Measurements from ENCODE around the gene MYBPC1. TPM values are rescaled to one million over a fixed set of nuclear protein-coding genes. Genes with fewer than 3 reads are reported as not detected.
A peak's percentile ranks its signal among the peaks of the same experiment; 100 is the strongest.

Gene MYBPC1
- total and polyA plus RNA-seq, 2 of the 13 experiments (the other 11 are each of a cell fraction or from before 2014, with no cell fraction given) = 0.31 to 0.53 TPM

DNA sequence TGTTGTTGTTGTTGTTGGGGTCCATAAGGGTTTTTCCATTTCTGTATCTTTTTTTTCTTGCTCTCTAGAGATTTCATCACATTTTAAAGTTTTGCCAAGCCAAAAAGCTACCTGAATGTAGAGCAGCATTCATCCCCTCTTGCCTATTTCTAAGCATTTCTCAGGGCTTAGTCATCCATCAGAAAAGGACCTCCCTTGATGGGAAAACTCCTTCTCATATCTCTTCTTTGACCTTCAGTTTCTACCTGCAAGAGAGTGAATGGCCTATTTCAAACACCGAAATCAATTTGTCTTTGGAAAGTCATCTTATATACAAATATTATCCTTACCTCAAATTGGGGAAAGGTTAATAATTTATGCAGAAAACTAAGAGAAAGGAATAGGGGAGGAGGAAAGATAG, 4.5 kb downstream of the MYBPC1 start (continued):
- no peak for TF ChIP-seq ZNF850 (CRISPR knock-in tag; conservative IDR thresholded peaks at IDR 0.05)
- no peak for TF ChIP-seq YEATS2 (CRISPR knock-in tag; IDR thresholded peaks at IDR 0.05; ENCODE audit: borderline replicate concordance)
- TF ChIP-seq RFX3 (CRISPR knock-in tag; IDR thresholded peaks at IDR 0.05) = no peak
- no peak for TF ChIP-seq ATF7 (IDR thresholded peaks at IDR 0.05)
- no peak for TF ChIP-seq ATF7 (CRISPR knock-in tag; IDR thresholded peaks at IDR 0.05)
- TF ChIP-seq, protein P1, sequence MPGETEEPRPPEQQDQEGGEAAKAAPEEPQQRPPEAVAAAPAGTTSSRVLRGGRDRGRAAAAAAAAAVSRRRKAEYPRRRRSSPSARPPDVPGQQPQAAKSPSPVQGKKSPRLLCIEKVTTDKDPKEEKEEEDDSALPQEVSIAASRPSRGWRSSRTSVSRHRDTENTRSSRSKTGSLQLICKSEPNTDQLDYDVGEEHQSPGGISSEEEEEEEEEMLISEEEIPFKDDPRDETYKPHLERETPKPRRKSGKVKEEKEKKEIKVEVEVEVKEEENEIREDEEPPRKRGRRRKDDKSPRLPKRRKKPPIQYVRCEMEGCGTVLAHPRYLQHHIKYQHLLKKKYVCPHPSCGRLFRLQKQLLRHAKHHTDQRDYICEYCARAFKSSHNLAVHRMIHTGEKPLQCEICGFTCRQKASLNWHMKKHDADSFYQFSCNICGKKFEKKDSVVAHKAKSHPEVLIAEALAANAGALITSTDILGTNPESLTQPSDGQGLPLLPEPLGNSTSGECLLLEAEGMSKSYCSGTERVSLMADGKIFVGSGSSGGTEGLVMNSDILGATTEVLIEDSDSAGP (CRISPR knock-in tag; IDR thresholded peaks at IDR 0.05; ENCODE audit: borderline replicate concordance) = no peak
- no peak for TF ChIP-seq RARG (CRISPR knock-in tag; IDR thresholded peaks at IDR 0.05; ENCODE audit: low read depth)
- TF ChIP-seq CREM (IDR thresholded peaks at IDR 0.05) = peak; percentile 81; the same call in 1 of the 2 replicates
- TF ChIP-seq CREM (CRISPR knock-in tag; IDR thresholded peaks at IDR 0.05) = no peak
- TF ChIP-seq, protein P2, sequence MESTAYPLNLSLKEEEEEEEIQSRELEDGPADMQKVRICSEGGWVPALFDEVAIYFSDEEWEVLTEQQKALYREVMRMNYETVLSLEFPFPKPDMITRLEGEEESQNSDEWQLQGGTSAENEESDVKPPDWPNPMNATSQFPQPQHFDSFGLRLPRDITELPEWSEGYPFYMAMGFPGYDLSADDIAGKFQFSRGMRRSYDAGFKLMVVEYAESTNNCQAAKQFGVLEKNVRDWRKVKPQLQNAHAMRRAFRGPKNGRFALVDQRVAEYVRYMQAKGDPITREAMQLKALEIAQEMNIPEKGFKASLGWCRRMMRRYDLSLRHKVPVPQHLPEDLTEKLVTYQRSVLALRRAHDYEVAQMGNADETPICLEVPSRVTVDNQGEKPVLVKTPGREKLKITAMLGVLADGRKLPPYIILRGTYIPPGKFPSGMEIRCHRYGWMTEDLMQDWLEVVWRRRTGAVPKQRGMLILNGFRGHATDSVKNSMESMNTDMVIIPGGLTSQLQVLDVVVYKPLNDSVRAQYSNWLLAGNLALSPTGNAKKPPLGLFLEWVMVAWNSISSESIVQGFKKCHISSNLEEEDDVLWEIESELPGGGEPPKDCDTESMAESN (CRISPR knock-in tag; conservative IDR thresholded peaks at IDR 0.05) = no peak
- no peak for TF ChIP-seq TFAP4 (IDR thresholded peaks at IDR 0.05; ENCODE audit: borderline replicate concordance, low read depth)
- TF ChIP-seq, protein P3, sequence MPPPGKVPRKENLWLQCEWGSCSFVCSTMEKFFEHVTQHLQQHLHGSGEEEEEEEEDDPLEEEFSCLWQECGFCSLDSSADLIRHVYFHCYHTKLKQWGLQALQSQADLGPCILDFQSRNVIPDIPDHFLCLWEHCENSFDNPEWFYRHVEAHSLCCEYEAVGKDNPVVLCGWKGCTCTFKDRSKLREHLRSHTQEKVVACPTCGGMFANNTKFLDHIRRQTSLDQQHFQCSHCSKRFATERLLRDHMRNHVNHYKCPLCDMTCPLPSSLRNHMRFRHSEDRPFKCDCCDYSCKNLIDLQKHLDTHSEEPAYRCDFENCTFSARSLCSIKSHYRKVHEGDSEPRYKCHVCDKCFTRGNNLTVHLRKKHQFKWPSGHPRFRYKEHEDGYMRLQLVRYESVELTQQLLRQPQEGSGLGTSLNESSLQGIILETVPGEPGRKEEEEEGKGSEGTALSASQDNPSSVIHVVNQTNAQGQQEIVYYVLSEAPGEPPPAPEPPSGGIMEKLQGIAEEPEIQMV (CRISPR knock-in tag; IDR thresholded peaks at IDR 0.05; ENCODE audit: low read depth) = no peak
- no peak for TF ChIP-seq ZNF34 (CRISPR knock-in tag; IDR thresholded peaks at IDR 0.05; ENCODE audit: borderline replicate concordance)
- TF ChIP-seq TBL1XR1 (IDR thresholded peaks at IDR 0.05; ENCODE audit: borderline replicate concordance, low read length, partially characterized antibody) = no peak
- no peak for TF ChIP-seq SP1 (IDR thresholded peaks at IDR 0.05)
- TF ChIP-seq SP1 (CRISPR knock-in tag; IDR thresholded peaks at IDR 0.05) = no peak
- no peak for TF ChIP-seq POLR2AphosphoS5 (IDR thresholded peaks at IDR 0.05; ENCODE audit: low read depth, low read length)
- no peak for TF ChIP-seq CHD4 (IDR thresholded peaks at IDR 0.05; ENCODE audit: borderline replicate concordance, low read length)
- TF ChIP-seq ZBTB26 (CRISPR knock-in tag; IDR thresholded peaks at IDR 0.05; ENCODE audit: borderline replicate concordance) = no peak
- peak; percentile 94 for TF ChIP-seq FOSL1 (CRISPR knock-in tag; IDR thresholded peaks at IDR 0.05; ENCODE audit: borderline replicate concordance)
- TF ChIP-seq GZF1 (CRISPR knock-in tag; IDR thresholded peaks at IDR 0.05) = no peak
- TF ChIP-seq FOXO1 (CRISPR knock-in tag; IDR thresholded peaks at IDR 0.05) = no peak
- no peak for TF ChIP-seq SRSF1 (optimal IDR thresholded peaks at IDR 0.05; ENCODE audit: low read depth, low read length)
- no peak for TF ChIP-seq ZNF33B (CRISPR knock-in tag; IDR thresholded peaks at IDR 0.05)
